GM18498 (cell line): ENCODE measurements around the gene BRWD1.

Experiments
- ATAC-seq: cut with Tn5 transposase; IDR thresholded peaks from one replicate; pipeline ENCODE4 v1.9.1; 2021; ENCODE audit warnings: mild to moderate bottlenecking, moderate library complexity; ENCODE audit not compliant: unreplicated experiment

The BRWD1 gene

DNA sequence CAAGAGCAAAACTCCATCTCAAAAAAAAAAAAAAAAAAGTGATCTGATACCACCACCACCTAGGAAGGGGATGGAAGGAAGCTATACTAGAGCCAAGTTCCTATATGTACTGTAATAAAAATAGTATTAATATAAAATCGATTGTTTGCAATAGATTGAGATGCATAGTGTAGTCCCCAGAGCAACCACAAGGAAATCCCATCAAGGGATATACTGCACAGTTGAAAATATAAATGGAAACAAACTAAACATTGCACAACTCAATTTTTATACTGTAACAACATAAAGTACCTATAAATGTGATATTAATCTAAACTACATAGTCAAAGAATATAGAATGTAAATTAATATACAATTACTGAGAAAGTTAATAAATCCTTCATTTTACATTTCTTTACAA, 109.3 kb downstream of the BRWD1 start:
- no peak for ATAC-seq

- ATAC-seq: no peak
Observed at GRCh38 chr21:39198800-39199199, 114.6 kb downstream of the BRWD1 start.

DNA sequence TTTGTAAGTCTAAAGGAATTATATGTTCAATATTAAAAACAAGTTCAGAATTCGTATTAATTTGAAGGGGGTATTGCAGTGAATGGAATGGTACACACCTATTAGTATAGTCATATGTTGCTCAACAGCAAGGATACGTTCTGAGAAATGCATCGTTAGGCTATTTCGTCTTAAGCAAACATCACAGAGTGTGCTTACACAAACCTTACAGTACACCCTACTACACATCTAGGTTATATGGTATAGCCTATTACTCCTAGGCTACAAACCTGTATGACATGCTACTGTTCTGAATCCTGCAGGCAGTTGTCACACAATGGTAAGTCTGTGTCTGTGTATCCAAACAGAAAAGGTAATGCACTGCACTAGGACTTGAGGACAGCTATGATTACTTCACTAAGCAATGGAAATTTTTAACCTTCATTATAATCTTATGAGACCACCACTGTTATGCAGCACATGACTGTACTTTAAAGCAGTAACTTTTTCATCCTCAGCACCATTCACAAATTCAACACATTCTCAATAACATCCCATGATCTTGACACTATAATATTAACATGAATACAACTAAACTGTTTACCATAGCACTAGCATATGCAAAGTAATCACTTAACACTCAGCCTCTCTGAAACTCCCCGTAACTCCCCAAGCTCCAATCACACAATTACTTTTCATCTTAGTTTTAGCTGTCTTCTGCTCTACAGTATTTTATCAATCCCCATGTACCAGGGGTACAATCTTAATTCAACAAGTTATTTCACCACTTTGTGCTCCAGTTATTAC, 115.8 kb downstream of the BRWD1 start:
- ATAC-seq: no peak

DNA sequence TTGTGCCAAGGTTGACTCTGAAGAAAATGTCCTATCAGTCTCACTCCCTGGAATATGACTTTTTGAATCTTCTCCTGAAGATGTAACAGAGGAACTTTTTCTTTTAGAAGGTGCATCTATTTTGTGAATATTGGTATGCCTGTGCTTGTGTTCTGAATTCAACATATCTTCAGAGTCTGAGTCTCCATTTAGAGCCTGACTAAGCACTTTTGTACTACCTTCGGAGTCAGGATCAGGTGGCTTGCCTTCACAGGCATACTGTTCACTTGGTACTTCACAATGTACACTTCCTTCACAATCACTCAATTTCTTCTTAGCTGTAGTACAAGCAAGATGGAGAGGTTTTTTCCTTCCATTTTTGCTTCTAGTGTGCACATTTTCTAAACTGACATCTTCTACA, 116.6 kb downstream of the BRWD1 start:
- no peak for ATAC-seq

- ATAC-seq: no peak
Observed at GRCh38 chr21:39196310-39196709, 117.1 kb downstream of the BRWD1 start.

- no peak for ATAC-seq
Observed at GRCh38 chr21:39193380-39193779, 120.1 kb downstream of the BRWD1 start.

- no peak for ATAC-seq
Observed at GRCh38 chr21:39189857-39190604, 123.4 kb downstream of the BRWD1 start.

DNA sequence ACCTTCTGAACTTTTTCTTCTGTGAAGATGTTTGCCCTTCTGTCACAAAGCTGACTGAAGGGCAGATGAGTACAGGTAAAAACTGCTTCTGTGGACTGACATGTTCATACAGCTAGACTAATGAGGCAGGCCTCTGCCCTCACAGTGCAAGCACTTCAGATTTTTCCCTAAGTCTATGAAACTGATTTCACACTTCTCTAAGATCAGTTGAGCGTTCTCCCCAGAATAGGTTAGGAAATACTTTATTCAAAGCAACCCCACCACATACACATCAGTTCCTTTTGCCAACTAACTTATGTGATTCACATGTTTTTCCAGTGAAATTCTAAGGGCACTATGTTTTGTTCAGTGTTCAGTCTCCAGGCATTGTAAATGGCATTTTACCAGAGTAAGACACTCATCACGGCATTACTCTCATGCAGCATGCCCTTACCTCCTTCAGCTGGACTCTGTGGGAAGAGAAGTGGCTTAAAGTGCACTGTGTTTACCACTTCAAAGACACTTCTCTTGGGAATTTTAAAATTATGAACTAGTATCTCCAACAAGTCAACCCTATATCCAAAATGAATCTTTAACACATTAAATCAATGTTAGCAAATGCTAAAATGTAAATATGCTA, 124.8 kb downstream of the BRWD1 start:
- ATAC-seq: no peak

GRCh38 chr21:39187141-39187540, 126.3 kb downstream of the BRWD1 start:
- no peak for ATAC-seq

DNA sequence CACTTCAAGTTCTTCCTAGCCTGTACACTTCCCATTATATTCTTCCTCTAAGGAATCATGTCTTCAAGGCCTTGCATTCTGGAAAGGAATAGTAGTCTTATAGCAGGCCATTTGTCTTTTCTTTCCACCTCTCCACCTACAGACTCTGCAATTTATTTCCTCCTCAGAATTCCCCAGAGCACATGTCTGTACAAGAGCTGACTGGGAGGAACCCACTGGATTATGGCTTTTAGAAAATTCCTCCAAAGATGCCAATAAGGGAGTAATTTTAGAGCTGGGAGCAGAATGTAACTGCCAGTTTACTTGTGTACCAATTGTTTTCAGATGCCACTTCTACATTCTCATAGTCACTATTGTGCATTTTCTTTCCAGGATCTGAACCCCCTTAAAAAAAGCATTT, 126.8 kb downstream of the BRWD1 start:
- ATAC-seq: no peak

DNA sequence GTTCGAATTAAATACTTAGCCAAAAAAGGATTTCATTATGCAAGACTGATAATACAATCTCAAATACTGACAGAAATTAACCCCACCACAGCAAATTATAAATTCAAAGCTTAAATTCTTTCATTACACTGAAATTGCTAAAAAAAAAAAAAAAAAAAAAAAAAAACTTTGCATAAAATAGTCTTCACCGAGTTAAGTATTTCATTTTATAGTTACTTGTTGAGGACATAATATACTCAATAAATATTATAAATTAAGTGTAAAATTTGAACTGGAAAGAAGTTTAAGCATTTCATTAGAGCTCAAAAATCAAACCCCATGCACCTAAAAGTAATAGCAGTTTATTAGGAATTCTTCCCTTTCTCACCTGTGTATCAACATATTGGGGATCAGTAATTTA, 128.3 kb downstream of the BRWD1 start:
- ATAC-seq: no peak

- no peak for ATAC-seq
Observed at GRCh38 chr21:39184050-39184980, 129.1 kb downstream of the BRWD1 start.

- peak; percentile 90 for ATAC-seq
Observed at GRCh38 chr21:39183272-39184049, 130.0 kb downstream of the BRWD1 start, which contains the start of gene PSMG1. Gene PSMG1 (minus strand): TSS chr21:39183451. CDS start chr21:39183385, 66 bp downstream.

GRCh38 chr21:39182484-39183271, 130.8 kb downstream of the BRWD1 start:
- no peak for ATAC-seq

DNA sequence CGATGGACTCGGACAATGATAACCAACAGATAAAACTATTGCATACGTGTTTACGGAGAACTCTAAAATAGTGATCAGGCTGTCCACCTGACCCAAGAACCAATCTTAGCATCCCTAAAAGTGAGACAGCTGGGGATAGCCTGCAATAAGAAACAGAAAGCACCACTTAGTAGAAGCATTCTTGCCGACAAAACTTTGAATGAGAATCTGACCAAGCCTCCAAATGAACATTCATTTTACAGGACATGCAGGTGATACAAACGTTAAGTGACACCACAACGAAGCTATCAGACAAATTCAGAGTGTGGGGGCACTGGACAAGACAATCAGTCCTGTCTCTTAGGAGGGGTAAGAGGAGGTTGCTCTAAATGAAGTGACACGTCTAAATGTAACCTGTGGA, 131.4 kb downstream of the BRWD1 start:
- ATAC-seq: no peak

GRCh38 chr21:39181205-39181818, 132.1 kb downstream of the BRWD1 start:
- no peak for ATAC-seq

GRCh38 chr21:39180429-39181019, 132.9 kb downstream of the BRWD1 start:
- ATAC-seq: no peak

DNA sequence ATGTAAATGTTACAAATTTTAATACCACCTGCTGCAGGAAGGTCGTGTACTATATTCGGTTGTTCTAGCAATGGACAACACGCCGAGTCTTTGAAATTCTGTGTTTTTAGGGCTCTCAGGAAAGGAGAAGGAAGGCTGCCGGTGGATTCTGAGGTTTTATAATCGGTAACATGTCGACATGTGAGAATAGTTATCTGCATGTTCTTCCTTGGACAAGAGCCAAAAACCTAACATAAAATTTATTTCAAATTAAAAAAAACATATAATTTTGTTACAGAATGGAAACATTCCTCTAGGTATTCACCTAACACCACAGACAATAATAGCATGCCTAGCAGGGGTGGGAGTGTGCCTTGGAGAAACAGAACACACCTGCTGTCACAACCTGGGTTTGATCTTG, 135.0 kb downstream of the BRWD1 start:
- no peak for ATAC-seq
